NCI-H446 (cell line): Measurements from ENCODE around the gene STYK1.
"Not testable (repeated sequence)": the region's sequence is repeated elsewhere in the genome, so short reads cannot be mapped to it uniquely, and the experiment has no call there.

Experiments used
- DNase-seq, 2 experiments: peaks; one replicate each; lab custom pipeline; 2025; lab: John Stamatoyannopoulos, UW

Gene STYK1

DNA sequence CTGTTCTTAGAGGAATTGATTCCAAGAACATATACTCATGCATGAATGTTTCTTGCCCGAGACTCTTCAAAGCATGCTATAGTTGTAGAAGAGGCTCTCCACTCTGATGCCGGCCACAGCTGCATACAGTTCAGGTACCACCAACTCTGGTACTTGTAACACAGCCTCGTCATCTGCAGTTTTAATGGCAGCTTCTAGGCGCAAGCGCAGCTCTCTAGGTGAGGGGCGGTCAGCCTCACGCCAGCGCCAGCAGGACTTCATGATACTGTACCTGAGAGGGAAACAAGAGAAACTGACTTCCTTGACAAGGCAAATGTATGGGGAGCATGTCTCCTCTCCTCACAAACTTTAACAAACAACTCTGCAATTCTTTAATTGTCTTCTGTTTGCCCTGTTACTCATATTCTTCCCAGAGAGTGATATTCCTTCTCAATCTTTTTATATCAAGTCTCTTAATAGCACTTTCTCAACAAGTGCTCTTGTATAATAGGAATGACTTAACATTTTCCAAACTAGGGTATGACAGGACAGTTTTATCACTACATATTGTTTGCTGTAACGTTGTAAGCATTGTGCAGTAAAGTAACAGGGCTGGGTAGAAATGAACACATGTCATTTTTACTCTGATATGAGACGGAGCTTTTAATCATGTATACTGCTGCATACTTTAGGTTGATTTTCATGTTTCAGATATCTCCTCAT is 53.6 kb downstream of the STYK1 start:
- DNase-seq: no peak

DNA sequence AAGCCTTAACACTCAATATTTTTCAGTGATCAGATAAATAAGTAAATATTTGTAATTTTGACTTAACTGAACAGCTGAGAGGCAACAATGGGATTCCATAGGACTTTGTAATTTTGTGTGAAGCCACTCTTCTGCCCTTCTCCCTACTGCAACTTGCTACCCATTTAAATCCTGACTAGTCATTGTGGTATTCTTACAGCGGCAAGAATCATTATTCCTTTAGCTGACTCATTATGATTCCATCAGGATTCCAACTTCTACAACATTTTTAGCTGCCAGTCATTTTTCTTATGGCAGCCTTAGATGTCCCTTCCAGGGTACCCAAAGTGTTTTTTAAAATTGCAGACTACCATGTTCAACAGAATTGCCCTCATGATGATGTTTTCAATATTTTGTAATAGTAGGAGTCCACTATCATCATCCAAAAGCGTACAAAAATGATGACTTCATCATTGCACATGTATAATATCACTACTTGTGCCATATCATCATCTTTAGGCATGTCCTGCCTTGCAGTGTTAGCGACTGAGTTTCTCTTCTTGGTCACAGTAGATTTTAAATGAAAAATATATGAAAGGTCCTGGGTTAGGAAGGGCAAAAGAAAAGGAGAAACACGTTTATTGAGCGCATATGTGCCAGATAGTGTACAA is 55.4 kb downstream of the STYK1 start:
- no peak for DNase-seq

DNA sequence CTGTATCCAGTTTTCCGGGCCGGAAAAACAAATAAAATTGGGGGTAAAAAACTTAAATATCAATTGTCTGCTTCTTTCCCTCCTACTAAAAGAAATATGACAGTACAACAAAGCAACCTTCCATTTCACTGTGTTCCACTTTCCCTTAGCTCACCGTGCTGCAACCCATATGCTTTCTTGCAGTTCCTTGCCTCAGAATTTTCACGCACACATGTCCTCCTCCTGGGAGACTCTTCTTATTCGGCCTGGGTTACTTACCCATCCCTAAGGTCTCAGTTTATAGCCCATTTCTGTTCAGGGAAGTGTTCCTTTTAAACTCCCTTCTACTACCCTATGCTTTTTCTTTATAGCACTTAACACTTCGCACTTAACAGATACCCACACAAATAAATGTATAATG is 56.0 kb downstream of the STYK1 start:
- no peak for DNase-seq

DNA sequence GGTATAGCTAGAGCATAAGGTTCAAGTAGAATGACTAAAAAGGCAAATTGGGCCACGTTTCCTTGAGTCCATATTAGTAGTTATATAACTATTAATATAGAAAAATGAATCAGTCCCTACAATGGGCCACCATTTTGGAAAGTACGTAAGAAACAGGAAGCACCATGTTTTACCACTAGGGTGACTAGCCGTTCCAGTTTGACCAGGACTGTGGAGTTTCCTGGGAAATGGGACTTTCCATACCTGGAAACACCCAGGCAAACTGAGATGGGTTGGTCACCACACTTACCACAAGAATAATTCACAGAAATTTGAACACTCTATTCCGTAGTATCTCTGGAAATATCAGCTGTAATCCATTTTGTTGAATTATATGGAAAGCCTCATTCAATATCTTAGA is 58.3 kb downstream of the STYK1 start:
- no peak for DNase-seq

DNA sequence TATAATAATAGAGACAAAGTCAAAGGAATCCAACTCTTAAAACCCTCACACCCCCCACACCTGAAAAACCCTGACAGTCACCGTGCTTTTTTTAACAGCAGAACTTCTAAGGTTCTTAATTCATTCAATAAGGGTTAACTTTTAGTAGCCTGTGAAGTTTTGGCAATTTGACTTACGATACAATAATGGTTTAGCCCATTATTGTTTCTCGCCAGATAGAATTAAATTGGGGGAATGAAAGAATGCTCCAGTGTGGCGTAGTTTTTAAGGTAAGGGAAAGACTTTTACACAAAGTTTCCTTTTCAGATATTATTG is 59.8 kb downstream of the STYK1 start:
- DNase-seq: no peak

DNA sequence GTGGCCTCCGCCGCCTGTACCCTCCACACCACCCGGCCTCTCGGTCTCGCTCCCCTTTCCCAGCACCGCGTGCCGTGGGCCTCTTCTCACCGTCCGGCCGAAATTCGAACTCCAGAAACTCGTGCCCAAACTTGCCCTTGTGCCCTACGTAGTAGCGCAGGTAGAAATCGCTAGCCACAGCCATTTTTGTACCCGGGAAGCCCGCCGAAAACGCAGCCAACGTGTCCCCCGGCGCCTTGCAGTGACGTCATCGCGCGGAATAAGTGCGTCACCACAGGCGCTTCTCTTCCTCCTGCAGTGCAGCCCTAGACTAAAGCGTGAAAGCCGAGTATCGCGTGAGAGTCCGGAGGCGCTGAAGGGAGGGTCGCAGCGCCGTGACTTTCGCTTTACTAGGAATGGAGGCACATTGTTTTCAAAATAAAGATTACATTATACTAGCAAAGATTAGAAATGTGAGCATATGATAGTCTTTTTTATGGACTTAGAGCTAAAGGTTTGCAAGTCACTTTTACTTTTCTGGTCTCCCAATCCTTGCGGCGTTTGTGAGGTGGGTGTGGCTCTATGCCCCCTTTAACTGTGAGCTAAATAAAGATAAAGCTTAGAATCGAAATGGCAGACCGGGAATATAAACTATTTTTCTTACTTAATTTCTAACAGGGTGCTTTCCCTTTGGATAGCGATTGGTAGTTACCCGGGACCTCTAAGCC is 60.4 kb downstream of the STYK1 start, which contains the start of gene MAGOHB:
Gene MAGOHB (minus strand): TSS at position 261 of the 707 bp plus-strand sequence. CDS start 77 bp downstream, at position 184.
- peak; percentile 91 to 95 for DNase-seq

DNA sequence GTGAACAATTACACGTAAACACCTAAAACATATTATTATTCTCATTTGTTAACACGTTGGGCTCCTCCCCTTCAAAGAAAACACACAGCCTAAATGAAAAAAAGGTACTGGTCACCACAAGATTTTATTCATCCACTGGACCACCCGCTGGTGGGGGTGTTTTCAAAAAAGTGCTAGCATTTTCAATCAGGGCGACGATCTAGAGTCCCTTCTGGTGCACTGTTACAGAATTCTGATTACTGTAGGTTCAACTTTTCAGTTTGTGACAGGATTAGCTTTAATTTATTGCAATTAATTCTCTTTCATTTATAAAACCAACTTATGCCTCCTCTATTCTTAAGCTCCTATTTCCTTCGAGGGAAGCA is 60.9 kb downstream of the STYK1 start:
- DNase-seq: peak in 1 of 2 experiments; percentile 61

DNA sequence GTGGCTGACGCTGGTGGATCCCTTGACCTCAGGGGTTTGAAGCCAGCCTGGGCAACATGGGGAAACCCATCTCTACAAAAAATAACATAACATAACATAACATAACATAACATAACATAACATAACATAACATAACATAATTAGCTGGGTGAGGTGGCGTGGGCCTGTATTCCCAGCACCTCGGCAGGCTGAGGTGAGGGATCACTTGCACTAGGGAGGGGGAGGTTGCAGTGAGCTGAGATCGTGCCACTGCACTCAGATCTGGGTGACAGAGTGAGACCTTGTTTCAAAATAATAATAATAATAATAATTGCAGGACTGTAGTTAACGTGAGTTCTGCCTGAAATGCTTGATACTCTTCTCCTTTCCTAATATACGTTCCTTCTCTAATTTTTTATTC is 61.7 kb downstream of the STYK1 start:
- DNase-seq: no peak

DNA sequence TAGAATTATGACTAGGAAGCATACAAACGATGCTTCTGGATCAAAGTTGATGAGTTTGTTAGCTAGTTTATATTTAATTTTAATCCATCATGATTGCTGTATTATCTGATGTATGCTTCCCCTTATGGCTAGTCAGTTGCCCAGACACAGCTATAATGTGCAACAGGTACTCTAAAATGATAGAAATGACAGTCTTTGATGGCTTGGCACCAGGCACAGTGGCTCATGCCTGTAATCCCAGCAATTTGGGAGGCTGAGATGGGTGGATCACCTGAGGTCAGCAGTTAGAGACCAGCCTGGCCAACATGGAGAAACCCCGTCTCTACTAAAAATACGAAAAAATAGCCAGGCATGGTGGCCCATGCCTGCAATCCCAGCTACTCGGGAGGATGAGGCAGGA is 62.6 kb downstream of the STYK1 start:
- not testable (repeated sequence) for DNase-seq

DNA sequence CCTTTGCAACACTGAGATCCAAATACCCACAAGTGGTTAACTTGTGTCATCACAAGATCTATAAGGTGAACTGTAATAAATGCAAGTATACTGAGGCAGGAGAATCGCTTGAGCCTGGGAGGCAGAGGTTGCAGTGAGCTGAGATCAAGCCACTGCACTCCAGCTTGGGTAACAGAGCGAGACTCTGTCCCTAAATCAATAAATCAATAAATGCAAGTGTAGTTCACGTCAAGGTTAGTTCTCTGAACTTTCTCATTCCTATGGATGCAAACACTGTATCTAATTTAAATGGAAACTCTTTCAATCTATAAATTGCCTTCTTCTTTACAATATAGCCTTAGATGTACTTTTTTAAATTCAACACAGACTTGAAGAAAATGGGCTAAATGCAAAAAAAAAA is 63.7 kb downstream of the STYK1 start:
- no peak for DNase-seq

DNA sequence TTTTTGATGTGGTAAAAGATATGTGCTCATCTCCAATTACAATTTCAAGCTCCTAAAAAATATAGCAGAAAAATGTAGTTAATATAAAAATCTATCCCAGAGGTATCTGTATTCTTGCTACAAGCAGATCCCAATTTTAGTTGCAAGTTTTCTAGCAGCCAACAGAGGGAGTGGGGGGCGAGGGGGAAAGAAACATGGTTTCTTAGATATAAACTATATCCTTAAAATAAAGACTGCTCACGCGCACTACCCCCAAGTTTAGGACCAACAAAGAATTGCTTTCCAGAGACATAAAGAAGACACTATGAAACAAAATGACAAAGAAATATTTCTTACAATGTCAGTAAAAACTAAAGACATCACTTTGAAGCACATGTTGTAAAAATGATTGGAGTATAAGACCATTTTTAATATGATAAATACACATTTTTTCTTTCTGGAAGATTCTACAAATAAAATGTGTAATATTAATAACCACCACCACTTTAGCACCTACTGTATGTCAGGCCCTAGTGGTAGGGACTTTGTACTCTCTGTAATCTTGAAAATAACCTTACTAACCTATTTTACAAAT is 65.9 kb downstream of the STYK1 start:
- no peak for DNase-seq

DNA sequence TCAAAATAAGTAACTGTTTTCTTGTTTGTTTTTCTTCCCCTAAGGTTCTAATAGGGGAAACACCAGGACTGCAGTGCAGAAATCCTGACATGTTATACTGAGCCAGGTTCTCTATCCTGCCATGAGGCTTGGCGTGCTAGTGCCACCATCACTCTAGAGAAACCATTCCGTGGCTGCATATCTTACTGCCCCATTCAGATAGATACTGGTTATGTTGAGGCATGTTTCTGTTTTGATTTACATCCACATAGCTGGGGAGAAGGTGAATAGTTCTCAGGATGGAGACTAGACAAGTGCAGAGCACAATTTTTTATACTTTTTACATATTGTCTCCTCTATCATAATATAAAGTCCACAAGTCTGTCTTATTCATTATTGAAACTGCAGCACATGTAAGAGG is 72.0 kb downstream of the STYK1 start:
- no peak for DNase-seq

DNA sequence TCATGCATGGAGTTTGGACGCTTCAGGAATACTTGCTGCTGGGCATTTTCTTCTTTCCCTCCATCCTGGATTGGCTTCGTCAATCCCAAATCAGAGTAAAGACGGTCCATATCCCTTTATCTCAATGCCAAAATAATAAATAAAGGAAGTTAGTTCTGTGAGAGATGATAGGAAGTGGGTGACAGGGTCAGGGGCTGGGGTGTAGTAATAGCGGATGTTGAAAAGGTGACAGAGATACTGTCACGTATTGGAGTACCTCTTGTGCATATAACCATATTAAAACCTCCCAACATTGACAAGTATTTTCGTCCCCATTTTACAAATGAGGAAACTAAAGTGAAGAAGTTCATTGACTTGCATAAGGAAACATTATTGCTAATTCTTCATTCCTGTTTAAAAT is 72.9 kb downstream of the STYK1 start:
- DNase-seq: no peak

DNA sequence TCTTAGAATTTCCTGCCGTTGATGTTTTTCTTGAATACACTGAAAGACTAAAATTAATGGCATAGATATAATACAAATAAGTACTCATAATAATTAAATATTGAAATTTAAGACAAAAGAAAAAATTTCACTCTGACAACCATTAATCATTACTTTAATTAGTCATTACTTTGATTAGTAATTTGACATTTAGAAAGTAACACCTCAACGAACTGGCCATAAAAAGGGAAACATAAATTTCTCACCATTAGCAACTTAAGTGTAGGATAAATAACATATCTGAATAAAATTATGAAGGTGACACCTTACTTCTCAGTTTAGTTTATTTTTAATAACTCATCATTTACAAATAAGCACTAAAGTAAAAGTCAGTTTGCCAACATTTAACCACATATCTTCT is 78.0 kb downstream of the STYK1 start:
- no peak for DNase-seq

DNA sequence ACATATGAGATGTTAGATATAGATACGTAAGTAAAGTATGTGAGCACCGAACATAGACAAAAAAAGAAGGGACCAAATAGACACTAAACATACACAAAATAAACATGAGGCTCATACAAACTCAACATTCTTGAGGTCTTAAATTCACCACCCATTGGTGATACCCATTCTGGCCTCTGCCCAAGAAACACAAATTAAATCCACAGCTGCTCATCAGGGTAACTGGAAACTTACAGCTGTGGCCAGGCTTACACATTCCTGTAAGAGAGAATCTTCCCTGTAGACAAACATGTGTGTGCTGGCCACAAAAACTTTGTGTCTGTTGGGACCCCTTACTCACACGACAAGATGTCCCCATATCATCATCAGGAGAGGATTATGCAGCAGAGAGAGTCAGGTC is 82.9 kb downstream of the STYK1 start:
- DNase-seq: no peak

DNA sequence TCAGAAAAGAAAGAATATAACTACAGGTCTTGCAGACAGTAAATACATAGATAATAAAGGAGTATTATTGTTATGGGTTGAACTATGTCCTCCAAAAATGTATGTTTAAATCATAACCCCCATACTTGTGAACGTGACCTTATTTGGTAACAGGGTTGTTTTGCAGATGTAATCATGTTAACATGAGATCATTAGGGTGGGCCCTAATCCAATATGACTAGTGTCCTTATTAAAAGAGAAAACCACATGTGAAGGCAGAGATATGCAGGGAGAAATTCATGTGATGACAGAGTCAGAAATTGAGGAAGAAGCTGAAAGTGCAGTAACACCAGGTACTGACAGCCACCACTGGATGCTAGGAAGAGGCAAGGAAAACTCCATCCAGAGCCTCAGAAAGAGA is 89.4 kb downstream of the STYK1 start:
- DNase-seq: no peak

DNA sequence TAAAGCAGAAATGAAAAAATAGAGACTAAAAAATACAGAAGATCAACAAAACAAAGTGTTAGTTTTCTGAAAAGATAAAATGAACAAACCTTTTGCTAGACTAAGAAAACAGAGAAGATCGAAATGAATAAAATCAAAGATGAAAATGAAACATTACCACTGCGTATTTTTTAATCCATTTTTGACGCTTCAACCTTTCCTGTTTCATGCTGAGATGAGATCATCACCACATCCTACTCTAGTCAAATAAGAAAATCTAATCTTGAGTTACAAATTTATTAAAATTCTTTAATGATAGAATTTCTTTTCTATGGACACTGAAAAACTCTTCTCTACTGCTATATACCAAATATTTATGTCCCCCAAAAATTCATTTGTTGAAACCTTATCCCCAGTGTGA is 91.1 kb downstream of the STYK1 start:
- no peak for DNase-seq

DNA sequence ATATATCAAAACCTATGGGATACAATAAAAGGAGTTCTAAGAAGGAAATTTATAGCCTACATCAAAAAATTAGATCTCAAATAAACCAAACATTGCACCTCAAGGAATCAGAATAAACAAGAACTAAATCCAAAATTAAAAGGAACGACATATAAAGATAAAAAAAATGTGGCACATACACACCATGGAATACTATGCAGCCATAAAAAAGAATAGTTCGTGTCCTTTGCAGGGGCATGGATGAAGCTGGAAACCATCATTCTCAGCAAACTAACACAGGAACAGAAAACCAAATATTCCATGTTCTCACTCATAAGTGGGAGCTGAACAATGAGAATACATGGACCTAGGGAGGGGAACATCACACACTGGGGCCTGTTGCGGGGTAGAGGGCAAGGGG is 91.7 kb downstream of the STYK1 start:
- not testable (repeated sequence) for DNase-seq

DNA sequence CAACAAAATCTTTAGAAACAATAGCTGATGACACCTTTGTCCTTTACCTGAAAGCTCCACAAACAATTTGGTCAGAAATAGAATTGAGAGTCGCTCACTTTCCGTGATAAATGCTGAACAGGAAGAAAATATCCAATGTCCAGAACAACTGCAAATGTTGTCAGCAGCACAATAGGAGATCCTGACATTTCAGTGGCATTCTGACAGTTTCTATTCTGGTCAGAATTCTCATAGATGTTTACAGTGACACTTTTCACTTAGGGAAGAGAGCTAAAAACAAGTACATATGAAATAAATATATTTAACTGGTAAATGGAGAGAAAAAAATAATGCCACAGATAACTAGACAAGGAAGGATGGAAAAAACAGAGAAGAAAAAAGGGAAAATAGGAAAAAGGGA is 99.5 kb downstream of the STYK1 start:
- no peak for DNase-seq

DNA sequence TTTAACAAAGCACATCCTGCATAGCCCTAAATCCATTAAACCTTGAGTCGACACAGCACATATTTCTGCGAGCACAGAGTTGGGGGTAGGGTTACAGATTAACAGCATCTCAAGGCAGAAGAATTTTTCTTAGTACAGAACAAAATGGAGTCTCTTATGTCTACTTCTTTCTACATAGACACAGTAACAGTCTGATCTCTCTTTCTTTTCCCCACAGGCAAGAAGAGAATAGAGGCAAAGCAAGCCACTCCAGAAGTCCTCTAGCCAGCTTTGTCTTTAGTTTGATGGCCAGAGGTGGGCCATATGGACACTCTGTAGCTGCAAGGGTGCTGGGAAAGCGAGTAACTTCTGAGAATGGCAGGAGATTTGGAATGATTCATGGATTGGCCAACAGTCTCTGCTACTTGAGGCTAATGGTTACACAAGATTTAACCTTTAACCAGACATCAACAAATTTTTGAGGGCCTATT is 101.8 kb downstream of the STYK1 start:
- DNase-seq: not testable (repeated sequence)

DNA sequence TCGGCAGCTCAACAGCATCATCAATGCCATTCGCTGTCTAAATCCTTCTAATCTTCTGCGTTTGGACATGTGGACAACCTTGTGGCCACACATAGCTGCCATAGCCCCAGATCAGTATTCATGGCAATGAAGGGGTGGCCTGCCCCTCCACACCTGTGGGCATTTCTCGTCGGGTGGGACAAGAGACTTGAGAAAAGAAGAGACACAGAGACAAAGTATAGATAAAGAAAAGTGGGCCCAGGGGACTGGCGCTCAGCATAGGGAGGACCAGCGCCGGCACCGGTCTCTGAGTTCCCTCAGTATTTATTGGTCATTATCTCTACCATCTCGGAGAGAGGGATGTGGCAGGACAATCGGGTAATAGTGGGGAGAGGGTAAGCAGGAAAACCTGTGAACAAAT is 102.7 kb downstream of the STYK1 start:
- no peak for DNase-seq
